ENCODE data around the gene HRC.
A peak's percentile ranks its signal among the peaks of the same experiment; 100 is the strongest.
"Not testable (repeated sequence)": the region's sequence is repeated elsewhere in the genome, so short reads cannot be mapped to it uniquely, and the experiment has no call there.

The HRC gene

DNA sequence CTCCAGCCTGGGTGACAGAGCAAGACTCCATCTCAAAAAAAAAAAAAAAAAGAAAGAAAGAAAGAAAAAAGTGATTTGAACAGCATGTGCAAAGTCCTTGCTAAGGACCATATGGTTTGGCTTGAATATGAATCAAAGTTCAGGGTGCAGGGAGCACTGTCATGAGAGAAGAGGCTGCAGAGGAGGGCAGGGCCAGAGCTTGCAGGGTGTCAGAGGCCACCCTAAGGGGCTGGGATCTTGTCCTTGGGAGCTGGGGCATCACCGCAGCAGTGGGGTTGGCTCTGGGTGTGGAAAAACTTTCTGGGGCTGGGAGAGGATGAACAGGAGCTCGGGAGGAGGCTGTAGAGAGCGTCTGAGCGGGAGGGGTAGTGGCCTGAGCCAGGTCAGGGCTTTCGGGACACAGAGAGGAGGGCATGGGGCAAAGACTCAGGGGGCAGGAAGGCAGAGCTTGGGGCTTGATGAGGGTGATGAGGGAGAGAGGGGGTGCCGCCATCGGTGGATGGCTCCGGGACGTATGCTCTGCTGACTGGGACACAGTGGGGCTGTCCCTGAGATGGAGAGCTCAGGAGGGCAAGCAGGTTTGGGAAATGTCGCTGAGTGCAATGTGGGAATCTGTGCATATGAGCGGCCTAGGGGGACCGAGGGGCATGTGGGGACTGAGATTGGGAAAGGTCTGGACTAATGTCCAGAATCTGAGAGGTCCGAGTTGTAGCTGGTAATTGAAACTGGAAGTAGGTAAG, 5.4 kb upstream of the HRC start:
- DNase-seq: no peak

GRCh38 chr19:49157445-49158224, 2.4 kb upstream of the HRC start, which contains the start of gene TRPM4:
TRPM4 (plus strand) TSS chr19:49157792; CDS start chr19:49157867, 75 bp downstream.
- DNase-seq: no peak

DNA sequence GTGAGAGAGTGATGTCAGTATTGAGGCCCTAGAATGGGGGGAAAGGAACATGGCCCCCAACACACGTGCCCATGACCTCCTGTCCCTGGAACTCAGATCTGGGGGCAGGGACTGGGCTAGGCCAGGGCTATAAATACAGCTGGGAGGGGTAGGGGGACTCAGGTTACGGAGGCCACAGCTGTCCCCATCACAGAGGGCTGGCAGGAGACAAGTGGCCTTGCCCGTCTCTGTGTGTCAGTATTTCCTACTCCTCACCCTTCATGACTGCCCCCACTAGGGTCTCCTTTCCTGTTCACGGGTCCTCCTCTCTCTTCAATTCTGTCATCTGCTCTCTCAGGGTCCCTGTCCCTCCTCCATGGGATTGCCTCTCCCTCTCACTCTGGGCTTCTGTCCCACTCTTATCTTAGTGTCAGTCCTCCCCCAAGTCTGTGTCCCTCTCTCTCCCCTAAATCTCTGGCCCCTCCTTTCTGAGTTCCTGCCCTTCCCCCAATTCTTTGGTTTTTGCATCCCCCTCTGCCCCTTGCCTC, 687 bp upstream of the HRC start:
- no peak for DNase-seq

DNA sequence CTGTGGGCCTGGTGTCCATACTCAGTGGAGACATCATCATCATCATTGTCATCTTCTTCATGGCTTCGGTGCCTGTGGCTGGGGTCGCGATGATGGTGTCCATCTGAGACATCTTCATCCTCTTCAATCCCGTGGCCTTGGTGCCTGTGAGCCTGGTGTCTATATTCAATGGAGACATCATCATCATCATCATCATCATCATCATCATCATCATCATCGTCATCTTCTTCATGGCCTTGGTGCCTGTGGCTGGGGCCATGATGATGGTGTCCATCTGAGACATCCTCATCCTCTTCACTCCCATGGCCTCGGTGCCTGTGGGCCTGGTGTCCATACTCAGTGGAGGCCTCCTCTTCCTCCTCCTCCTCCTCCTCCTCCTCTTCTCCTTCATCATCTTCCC, 917 bp downstream of the HRC start:
- DNase-seq: no peak

GRCh38 chr19:49153167-49153809, 1.9 kb downstream of the HRC start:
- DNase-seq: no peak

- no peak for DNase-seq
Observed at GRCh38 chr19:49152119-49152550, 3.1 kb downstream of the HRC start.

GRCh38 chr19:49151267-49152118, 3.7 kb downstream of the HRC start:
- no peak for DNase-seq

DNA sequence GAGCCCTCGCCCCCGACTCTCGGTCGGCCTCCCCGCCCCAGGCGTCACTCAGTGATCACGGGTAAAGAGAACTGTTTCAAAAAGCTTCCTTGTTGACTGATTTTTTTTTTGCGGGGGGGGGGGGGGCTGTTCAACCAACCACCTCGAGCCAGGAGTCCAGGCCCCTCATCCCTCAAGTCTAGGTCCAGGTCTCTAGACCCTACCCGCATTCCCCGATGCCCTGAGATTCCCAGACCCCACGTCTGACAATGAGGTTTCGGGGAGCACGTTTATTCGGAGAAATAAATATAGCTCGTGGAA, 4.3 kb downstream of the HRC start:
- DNase-seq: no peak

DNA sequence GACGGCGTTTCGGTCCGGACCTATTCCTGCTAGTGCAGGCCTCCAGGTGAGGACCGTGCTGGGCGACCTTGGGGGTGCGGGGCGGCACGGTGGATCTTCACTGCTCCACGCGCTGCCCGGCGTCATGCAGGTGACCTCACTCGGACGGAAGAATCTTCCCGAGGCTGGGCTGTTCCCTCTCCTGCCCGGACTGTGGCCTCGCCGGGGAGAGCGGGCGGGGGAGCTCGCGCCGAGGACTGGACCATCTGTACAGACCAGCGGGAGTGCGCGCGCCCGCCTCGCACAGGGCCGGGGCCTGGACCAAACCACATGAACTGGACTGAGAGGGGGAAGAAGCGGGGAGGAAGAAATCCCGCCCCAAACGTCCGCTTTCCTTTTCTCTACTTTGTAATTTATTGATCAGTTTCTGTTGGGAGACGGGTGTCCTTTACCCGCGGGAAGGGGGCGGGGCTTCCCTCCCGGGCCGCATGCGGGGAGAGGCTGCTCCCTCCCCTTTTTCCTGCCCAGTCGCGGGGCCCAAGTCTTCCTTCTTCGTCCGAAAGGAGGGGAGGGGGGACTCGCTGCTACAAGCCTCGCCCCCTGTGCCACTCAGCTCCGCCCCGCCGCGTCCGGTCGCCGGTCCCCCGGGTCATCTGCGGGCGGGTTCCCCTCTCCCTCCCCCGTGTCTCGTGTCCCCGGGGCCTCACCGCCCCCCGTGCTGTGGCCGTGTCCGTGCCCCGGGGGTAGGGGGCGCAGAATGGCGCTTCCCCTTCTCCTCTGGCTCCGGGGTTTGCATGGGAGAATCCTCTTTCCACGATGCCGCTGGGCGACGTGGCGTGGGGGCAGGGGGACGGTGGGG, 4.9 kb downstream of the HRC start:
- no peak for DNase-seq

- DNase-seq: peak; percentile 38
Observed at GRCh38 chr19:49149652-49150105, 5.5 kb downstream of the HRC start.

- peak; percentile 73 for DNase-seq
Observed at GRCh38 chr19:49148784-49149651, 6.2 kb downstream of the HRC start.

GRCh38 chr19:49148044-49148682, 7.0 kb downstream of the HRC start:
- DNase-seq: no peak

- DNase-seq: not testable (repeated sequence)
Observed at GRCh38 chr19:49146408-49146770, 8.8 kb downstream of the HRC start.

DNA sequence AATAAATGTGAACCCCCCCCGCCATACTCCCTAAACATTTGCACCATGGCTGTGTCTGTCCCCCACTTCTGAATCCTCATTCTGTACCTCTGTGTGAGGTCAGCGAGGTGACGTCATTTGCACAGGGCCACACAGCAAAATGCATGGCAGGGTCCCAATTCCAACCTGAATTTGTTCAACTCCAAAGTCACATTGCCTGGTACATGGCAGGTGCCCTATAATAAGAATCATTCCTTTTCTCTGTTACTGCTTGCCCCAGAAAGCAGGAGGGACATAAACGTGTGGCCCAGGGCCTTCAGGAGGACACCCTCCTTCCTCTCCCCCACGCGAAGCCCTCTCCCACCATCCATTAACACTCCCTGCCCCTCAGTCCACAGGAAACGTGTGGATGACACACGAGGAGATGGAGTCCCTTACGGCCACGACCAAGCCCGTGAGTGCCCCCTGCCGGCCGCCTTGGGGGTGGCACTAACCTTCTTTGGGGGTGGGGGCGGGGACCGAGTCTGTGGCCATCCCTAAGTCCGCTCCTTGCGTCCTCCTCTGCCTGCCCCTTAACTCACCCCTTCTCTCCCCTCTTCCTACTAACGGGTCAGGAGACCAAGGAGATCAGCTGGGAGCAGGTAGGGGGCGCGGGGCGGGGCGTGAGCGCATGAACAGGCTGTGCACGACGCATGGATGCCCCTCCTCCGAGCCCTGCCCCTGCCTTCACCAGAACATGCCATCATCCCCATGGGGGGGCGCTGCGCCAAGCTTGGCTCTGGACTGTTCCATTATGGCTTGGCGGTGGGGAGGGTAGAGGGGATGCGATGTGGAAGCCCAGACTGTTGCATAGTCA, 9.4 kb downstream of the HRC start:
- DNase-seq: peak; percentile 20

DNA sequence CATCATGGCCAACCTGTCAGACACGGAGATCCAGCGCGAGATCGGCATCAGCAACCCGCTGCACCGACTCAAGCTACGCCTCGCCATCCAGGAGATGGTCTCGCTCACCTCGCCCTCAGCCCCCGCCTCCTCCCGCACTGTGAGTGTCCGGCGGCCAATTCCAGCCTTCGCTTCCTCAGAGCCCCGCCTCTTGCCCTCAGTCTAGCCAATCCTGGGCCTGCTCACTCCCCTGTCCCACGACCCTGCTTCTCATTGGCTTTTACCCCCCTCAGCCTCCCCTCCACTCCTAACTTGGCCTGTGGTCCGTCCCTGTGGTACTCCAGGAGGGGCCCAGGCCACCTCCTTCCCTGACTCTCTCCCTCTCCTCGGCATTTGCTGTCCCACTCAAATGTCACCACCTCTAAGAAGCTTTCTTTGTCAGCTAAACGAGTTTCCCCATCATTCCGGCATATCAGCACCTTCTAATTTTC, 12.3 kb downstream of the HRC start:
- DNase-seq: peak; percentile 70

- DNase-seq: no peak
Observed at GRCh38 chr19:49141352-49141751, 13.8 kb downstream of the HRC start.

DNA sequence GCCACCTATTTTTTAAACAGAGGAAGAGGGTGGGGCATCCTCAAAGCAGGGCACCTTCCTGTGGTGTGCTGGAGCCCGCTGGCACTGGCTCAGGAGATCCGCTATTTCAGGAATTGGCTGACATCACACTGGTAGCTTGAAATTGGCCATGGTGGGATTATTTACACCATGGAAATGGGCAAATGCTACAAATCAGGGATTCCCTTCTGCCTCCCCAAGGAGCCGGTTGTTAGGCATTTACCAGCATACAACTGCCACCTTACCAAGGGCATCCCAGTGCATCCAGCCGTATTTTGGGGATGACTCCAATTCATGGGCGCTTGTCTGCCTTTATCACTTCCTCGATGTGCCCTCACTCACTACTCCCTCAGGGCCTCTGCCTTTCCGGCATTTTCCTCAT, 14.2 kb downstream of the HRC start:
- no peak for DNase-seq

DNA sequence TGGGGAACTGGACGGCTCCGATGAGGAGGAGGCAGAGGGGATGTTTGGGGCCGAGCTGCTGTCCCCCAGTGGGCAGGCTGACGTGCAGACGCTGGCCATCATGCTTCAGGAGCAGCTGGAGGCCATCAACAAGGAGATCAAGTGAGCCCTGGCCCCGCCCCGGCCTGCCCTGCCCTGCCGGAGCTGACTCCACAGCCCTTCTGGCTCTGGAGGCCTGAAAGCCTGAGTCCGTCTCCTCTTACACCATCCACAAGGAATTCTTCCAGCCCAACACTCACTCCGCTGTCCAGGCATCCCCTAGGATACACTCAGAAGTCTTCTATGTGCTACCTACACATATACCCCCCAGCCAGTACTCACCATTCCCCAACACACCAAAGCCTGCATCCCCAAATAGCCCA, 18.4 kb downstream of the HRC start:
- DNase-seq: no peak

GRCh38 chr19:49135686-49136085, 19.5 kb downstream of the HRC start:
- DNase-seq: no peak
